Kidney (tissue), 14 donors: ENCODE measurements around the gene ZIC3. TPM values are rescaled to one million over a fixed set of nuclear protein-coding genes. Genes with fewer than 3 reads are reported as not detected.

Experiments
- DNase-seq, 5 donors: peaks; one replicate each; pipeline ENCODE4 v3.0.0-alpha.2; 2013 to 2020
- FAIRE-seq: peaks from 2 replicates; lab custom pipeline; 2012; peaks lifted over from hg19 to GRCh38; lab: Jason Lieb, UNC
- H3K27ac ChIP-seq, 2 donors: one replicate each; pipeline ENCODE4 v1.7.0; 2013; ENCODE audit warnings: low read depth in 2 of 2, low read length in 2 of 2, inconsistent platforms in 1 of 2
- H3K27me3 ChIP-seq: one replicate; pipeline ENCODE4 v1.7.1; 2013; ENCODE audit warnings: low read length, inconsistent platforms; ENCODE audit not compliant: control insufficient read depth, insufficient read depth
- H3K36me3 ChIP-seq, 3 donors: one replicate each; pipeline versions ENCODE4 v1.7.0 to v1.7.1; 2013; ENCODE audit warnings: low read length in 3 of 3, control low read depth in 1 of 3, inconsistent platforms in 1 of 3; ENCODE audit not compliant: insufficient read depth in 3 of 3, control insufficient read depth in 2 of 3
- H3K4me1 ChIP-seq, 3 donors: one replicate each; pipeline versions ENCODE4 v1.7.0 to v1.7.1; 2013; ENCODE audit warnings: low read length in 3 of 3, inconsistent platforms in 1 of 3, low read depth in 1 of 3; ENCODE audit not compliant: control insufficient read depth in 2 of 3, insufficient read depth in 2 of 3
- H3K4me3 ChIP-seq, 3 donors: one replicate each; pipeline versions ENCODE4 v1.7.0 to v1.8.1; 2013; ENCODE audit warnings: low read length in 3 of 3, control low read depth in 1 of 3, inconsistent platforms in 1 of 3
- H3K9ac ChIP-seq, 3 donors: one replicate each; pipeline versions ENCODE4 v1.7.0 to v1.7.1; 2013; ENCODE audit warnings: low read length in 3 of 3, control low read depth in 1 of 3, inconsistent platforms in 1 of 3
- H3K9me3 ChIP-seq, 3 donors: one replicate each; pipeline versions ENCODE4 v1.7.0 to v1.7.1; 2013; ENCODE audit warnings: low read length in 3 of 3, control low read depth in 1 of 3, inconsistent platforms in 1 of 3; ENCODE audit not compliant: control insufficient read depth in 2 of 3, insufficient read depth in 1 of 3
- intact Hi-C: fragments of 100-400 bp; cut with DNase I; formaldehyde crosslinking; loops from one replicate; pipeline ENCODE4 v1.11.1; 2022
- polyA plus RNA-seq: library from polyadenylated mRNA; stranded (reverse); fragments of 350-450 nt; fragmentation: Illumina TruSeq; extraction: RNeasy Lipid Tissue Mini Kit (QIAGEN cat#74804); gene quantifications from one replicate; pipeline ENCODE4 v1.2.3, GENCODE V29; 2014; ENCODE audit warnings: low read depth, low replicate concordance; ENCODE audit not compliant: insufficient read depth
- total RNA-seq: library from RNA; stranded (reverse); fragmentation: NEBNext Ultra II Directional; extraction: Animal tissue kit (Norgen Biotek cat#: 25700); gene quantifications from one replicate; pipeline ENCODE4 v1.2.1, GENCODE V29; 2021
- TF ChIP-seq, protein P1 (sequence below): IDR thresholded peaks from 3 replicates; pipeline ENCODE4 v1.5.1; 2012; ENCODE audit warnings: mild to moderate bottlenecking, moderate library complexity, borderline replicate concordance; ENCODE audit not compliant: insufficient read depth; ENCODE audit errors: extremely low read depth
- donor health status: control.
- donor health status: control.
- donor health status: control.
- donor health status: control.
- donor health status: control.
- donor health status: DM: yes; HTN: yes; CAD: no.
- donor health status: Normal renal cell carcinoma (clear cell type).

Gene ZIC3
- total and polyA plus RNA-seq, 2 donors from 2014 or later = not detected

DNA sequence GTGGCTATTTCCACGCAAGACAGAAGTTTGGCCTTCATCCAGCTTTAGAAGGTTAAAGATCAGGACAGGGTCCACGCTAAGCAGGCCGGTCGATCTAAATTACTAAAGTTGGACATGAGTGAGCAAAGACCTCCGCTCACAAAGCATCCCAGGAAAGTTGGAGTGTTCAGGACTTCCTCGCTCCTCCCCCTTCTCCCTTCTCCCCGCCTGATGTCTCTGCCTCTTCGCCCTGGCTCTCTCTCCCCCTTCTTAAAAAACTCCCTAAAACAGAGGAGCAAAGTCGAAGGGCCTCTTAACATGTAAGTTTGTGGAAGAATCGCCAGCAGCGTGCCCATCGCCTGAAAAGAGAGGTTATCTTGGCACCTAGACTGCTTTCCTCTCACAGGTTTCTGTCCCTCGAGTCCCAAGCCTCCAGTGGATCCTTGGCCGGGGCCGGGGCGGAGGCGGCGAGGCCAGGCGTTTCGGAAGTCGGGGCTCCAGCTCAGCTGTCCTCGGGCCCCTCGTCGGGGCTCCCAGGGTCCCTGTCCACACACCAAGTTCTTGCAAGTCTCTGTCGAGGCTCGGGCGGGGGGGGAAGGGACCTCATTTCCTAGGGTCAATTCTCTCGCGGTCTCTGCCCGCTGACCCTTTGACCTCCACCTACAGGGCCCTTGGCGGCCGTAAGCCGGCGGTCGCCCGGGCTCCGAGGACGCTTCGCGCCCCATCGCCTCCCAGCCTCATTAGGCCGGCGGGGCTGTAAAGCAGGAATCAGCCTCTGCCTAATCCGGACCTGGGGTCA, 7.6 kb downstream of the ZIC3 start:
- Histone ChIP-seq H3K9me3 (no peaks in the 10 kb centered on the region), H3K4me3 (no peak overlapping the region), H3K36me3 (no peaks in the 10 kb centered on the region), H3K27ac (no peak overlapping the region), H3K4me1 (no peaks in the 10 kb centered on the region), H3K9ac (no peak overlapping the region), H3K27me3 (peaks cover 72% of the 10 kb centered on the region)
- no peak for DNase-seq
- TF ChIP-seq, protein P1, sequence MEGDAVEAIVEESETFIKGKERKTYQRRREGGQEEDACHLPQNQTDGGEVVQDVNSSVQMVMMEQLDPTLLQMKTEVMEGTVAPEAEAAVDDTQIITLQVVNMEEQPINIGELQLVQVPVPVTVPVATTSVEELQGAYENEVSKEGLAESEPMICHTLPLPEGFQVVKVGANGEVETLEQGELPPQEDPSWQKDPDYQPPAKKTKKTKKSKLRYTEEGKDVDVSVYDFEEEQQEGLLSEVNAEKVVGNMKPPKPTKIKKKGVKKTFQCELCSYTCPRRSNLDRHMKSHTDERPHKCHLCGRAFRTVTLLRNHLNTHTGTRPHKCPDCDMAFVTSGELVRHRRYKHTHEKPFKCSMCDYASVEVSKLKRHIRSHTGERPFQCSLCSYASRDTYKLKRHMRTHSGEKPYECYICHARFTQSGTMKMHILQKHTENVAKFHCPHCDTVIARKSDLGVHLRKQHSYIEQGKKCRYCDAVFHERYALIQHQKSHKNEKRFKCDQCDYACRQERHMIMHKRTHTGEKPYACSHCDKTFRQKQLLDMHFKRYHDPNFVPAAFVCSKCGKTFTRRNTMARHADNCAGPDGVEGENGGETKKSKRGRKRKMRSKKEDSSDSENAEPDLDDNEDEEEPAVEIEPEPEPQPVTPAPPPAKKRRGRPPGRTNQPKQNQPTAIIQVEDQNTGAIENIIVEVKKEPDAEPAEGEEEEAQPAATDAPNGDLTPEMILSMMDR = no peak
- FAIRE-seq = no peak
- intact Hi-C loops = no loop called here

DNA sequence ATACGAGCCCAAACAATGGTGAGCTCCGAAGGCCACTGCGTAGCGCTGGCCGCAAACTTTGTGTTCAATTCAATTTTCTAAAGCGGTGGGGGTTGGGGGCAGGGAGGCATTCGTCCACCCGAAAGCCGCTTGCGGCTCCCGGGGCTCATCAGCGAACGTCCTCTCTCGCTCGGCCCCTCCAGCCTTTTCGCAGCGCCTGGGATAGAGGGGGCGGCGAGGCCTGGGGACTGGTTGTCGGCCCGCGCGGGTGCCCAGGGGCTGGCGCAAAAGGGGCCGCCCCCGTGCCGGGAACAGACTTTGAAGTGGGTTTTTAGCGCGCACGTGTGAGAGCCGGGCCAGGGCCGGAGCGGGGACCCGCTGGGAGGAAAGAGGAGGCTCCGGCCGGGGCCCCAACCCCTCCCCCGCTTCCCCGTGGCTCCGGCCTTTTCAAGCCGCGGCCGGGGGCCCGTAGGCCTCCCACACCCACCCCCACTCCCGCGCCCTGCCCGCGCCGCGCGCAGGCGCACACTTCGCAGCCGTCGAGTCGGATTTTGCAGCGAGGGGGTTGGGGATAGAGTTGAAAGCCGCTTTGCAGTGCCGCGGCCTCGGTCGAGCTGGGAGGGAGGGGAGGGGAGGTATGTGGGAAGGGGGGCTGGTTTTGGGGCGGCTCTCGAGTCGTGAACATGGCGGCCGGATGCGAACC, 8.3 kb downstream of the ZIC3 start:
- no peak overlapping the region for H3K4me3 ChIP-seq
- peaks cover 69% of the 10 kb centered on the region for H3K27me3 ChIP-seq
- no peak overlapping the region for H3K9ac ChIP-seq
- no peaks in the 10 kb centered on the region for H3K4me1 ChIP-seq
- DNase-seq (no peak), FAIRE-seq (no peak)
- no peaks in the 10 kb centered on the region for H3K36me3 ChIP-seq
- intact Hi-C loops = no loop called here
- no peak overlapping the region for H3K27ac ChIP-seq
- no peaks in the 10 kb centered on the region for H3K9me3 ChIP-seq
- TF ChIP-seq, protein P1 = no peak

DNA sequence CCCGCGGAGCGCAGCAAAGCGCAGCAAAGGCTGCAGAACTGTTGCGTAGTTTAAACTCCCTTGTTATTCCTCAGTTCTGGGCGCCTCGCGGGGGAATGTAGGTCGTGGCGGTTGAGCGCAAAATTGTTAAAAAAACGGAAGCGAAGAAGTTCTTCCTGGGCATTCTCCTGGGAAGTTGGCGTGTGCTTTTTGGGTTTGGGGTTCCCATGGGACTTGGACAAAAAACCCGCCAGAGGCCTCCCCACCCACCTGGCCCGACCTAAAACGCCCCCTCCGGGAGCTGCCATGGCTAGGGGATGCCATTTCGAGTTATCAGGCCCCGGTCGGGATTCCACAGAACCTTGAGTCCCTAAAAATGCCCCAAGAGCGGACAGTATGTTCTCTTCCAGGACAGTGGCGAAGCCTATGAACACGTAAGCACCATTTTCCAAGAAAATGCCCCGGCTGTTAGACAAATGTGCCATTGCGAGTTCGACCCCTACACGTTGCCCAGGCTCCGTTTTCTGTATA, 8.9 kb downstream of the ZIC3 start:
- Histone ChIP-seq H3K9me3 (no peaks in the 10 kb centered on the region), H3K27ac (no peak overlapping the region), H3K4me3 (no peak overlapping the region), H3K4me1 (no peaks in the 10 kb centered on the region), H3K9ac (no peak overlapping the region), H3K27me3 (peaks cover 63% of the 10 kb centered on the region), H3K36me3 (no peaks in the 10 kb centered on the region)
- DNase-seq = no peak
- TF ChIP-seq, protein P1 = no peak
- intact Hi-C loops = no loop called here
- FAIRE-seq = no peak
